ENCODE data around the gene GHRHR.

GRCh38 chr7:30989008-30989823 is 25.5 kb downstream of the GHRHR start:
- TF ChIP-seq CTCF (IDR thresholded peaks at IDR 0.05): no peak
- TF ChIP-seq EZH2 (IDR thresholded peaks at IDR 0.05; ENCODE audit: borderline replicate concordance, insufficient read depth, low read depth, low read length, poor library complexity, severe bottlenecking): no peak

All from B cell (primary cell).